GM21360 (cell line): ENCODE results near the gene PMS1.
"Not testable (repeated sequence)": the region's sequence is repeated elsewhere in the genome, so short reads cannot be mapped to it uniquely, and the experiment has no call there.

Source experiments
- ATAC-seq: cut with Tn5 transposase; IDR thresholded peaks from one replicate; pipeline ENCODE4 v1.9.1; 2021; ENCODE audit warnings: mild to moderate bottlenecking, moderate library complexity; ENCODE audit not compliant: unreplicated experiment

PMS1 gene

DNA sequence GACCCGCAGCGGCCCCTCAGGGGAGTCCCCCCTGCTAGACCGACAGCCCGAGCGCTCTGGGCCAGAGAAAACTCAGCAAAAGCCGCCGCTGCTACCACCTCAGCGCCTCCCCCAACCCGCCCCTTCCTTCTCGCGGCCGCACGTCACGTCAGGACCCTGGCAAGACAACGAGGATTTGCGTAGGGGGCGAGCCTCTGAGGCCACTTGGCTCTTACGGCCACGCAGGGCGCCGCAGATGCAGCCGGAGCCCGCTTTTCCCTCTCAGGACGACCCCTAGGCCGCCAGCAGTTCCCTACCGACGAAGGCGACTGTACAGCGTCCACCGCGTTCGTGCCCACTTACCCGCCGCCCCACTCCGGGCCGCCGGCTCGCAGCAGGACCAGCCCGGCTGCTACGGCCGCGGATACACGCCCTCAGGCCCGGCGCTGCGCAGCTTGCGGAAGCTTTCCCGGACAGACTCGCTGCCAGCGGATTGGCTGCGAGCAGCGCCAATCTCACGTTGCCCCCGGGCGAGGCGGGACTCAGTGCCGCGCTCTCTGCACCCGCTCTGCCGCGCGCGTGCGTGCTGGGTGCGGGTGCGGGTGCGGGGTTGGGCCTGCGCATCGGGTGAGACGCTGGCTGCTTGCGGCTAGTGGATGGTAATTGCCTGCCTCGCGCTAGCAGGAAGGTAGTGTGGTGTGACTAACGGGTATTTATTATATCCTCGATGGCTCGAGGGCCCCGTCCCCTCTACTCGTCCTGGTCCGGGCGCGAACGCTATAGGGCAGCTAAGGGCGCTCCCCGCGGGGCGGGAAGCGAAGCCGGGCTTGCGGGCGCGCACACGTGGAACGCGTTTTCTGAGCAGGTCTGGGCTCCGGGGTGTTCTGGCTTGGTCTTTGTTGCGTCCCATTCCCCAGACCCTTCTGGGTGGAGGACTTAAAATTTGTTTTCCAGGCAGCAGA lies at the start of gene PMS1, which contains the start of gene ORMDL1:
PMS1 (plus strand) TSS at position 524 of the 941 bp plus-strand sequence. CDS start 7,360 bp downstream, outside the sequence.
ORMDL1 (minus strand) TSS at position 413 of the 941 bp plus-strand sequence. CDS start 1,744 bp downstream, outside the sequence.
- ATAC-seq: peak; percentile 92

DNA sequence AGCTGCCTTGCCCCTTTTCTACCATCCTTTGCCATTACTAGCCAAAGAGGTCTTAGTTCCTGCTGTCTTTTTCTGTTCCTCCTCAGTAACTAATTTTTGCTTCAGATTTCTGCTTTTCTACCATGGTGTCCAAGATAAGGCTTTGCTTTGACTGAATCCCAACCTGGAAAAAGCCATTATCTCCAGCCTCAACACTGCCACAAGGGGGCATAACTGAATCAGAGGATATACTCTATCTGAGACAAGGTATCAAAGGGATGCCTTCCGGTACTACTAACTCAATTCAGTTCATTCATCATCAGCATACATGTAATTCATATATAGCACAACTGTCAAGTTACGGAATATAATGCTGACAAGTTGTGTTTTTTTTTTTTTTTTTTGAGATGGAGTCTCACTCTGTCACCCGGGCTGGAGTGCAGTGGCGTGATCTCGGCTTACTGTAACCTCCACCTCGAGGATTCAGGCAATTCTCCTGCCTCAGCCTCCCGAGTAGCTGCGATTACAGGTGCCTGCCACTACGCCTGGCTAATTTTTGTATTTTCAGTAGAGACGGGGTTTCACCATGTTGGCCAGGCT lies 33.1 kb upstream of the PMS1 start:
- ATAC-seq: no peak

DNA sequence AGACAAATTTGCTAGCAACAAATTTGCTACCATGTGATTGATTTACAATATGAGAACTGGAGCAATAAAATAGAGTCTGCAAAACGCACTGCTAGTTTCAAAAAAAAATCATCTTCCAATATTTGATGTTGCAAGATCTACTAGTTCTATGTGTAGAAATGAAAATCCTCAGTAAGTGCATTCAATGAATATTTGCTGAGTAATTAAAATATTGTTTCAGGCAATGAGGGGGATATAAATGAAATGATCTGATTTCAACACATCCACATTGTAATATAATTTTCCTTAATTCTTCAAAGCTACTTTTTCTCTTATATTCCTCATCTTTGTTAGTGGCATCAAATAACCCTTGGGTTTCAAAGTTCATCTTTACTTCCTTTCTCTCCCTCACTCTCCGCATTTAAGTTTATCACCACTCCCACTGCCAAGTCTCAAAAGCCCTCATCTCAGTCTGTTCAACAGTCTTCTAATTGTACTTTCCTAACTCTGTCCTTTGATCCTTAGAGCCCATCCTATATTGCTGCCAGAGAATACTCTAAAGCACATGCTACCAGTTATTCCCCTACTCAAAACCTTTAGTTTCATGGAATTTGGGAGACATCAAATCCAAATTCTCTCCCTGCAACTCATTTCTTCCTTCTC lies 27.8 kb upstream of the PMS1 start:
- no peak for ATAC-seq

DNA sequence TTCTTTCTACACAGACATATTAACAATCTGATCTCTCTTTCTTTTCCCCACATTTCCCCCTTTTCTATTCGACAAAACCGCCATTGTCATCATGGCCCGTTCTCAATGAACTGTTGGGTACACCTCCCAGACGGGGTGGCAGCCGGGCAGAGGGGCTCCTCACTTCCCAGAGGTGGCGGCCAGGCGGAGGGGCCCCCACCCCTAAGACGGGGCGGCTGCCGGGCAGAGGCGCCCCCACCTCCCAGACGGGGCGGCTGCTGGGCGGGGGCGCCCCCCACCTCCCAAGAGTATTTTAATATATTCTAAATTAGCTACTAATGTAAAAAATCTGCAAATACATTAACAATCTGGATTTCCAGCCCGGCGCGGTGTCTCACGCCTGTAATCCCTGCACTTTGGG lies 24.1 kb upstream of the PMS1 start:
- not testable (repeated sequence) for ATAC-seq

DNA sequence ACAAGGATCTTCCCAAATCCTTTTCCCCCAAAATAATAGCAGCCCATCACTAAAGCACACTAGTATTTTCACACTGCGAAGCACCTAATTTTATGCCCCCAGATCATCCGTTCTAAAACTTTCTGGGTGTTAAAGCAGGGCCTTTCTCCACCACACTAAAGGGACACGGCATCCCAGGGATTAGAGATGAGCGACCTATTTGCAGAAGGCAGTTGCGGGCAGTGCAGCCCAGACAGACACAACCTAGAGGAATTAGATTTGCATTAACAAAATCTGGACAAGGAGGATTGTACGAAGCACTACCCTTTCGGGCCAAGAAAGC lies 22.1 kb upstream of the PMS1 start:
- no peak for ATAC-seq

DNA sequence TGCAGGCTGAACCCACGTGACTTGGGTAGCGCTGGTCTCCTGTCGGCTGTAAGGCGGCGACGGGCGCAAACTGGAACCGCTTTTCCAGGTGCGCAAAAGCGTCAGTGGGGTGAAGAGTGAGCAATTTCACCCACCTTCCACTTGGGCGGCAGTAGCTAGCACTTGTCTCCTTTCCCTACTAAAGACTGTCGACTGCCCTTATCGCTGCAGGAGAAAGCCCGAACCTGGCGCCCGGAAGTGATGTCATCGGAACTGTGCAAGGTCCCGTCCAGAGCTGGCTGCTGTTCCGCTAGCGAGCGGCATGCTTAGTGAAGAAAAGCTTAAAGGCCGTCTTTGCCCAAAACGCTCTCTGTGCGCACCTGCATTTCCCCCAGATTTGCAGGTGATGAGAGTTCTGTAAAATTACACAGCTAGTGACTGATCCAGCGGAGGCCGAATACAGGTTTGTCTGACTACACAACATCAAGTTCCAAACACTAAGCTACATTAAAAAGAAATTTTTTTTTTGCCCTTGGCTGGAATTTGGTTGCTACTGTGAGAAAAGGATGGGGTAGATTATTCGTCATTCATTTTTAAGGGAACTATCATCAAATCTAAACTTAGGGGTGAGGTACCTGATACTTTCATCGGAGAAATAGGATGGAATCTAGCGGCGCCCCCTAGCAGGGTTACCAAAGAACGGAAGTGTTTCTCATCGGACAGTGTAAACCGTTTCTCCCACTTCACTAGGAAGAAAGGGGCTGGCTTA lies 21.5 kb upstream of the PMS1 start, which contains the start of gene OSGEPL1:
OSGEPL1 (minus strand) TSS at position 242 of the 748 bp plus-strand sequence. CDS start 1,152 bp downstream, outside the sequence.
- ATAC-seq: peak; percentile 97

DNA sequence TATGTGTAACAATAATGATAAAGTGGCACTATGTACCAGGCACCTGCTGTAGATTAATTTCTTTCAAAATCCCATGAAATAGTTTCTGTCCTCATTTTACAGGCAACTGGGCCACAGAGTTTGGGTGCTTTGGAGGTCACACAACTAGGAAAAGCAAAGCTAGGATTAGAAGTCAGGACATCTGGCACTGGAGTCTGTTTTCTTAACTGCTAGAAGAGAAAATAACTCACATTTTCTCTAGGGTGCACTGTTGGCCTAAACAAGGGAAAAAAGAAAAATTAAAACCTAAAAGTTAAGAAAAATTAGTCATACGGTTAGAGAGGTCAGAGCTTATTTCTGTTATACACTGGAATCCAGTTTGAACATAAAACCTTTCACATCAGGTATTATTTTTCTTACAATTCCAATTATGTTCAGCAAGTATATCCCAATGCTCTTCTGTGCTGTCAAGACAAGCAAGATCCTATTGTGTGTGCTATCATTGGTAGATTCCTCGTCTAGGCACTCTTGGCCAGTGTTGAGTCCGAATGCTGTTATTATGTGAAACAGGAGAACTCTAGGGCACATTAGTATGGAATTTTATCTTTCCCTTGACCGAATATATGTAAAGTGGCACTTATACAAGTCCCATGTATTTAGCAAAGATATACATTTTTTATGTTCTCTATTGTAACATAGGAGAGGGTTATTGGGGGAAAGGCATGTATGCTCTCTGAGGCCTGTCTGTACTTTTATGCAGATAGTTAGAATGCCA lies 20.2 kb upstream of the PMS1 start:
- no peak for ATAC-seq

DNA sequence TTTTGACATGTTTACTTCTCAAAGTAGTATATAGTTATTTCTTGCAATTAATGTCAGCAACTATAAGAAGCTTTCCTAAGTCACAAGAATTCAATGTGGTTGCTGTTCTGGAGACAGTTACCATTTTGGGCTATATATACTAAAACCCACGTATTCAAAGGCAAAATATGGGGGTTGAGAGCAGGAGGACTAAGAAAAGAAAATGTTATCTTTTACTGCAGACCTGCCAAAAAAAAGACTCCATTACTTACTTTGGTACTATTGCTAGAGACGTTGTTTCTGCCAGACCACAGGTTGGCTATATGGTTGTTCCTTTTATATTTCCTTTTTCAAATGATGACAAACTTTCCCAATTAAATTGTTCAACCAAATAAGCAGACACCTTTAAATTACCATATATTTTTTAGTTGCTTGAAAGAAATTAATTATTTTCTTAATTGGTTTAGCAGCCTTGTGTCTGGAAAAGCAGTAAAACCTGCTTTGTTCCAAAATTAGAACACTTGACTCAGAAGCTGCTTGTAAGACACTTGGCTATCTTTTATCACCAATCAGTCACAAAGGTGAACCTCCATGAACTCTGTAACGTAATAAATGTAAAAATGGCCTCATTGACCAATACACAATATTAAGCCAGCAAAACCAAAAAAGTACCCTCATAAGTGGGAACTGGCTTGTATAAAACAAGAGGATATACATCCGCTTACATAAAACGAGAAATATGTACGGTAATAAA lies 13.5 kb upstream of the PMS1 start:
- no peak for ATAC-seq

DNA sequence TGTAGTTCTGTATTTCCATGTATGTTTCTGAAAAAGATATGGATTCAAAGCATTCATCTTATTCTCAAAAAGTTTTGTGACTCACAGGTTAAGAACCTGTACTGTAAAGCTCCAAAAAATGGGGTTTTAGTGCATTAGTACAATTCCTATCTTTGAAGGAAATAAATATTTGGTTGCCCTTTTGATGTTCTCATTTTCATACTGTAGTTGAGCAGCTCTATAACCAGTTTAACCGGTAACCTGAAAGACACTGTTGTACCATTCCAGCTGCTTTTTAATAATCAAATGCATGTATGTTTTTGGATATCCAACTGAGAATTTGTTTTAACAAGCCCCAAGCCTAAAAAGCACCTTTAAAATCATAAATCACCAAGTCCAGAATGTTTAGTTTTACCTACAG lies 12.0 kb upstream of the PMS1 start:
- no peak for ATAC-seq

DNA sequence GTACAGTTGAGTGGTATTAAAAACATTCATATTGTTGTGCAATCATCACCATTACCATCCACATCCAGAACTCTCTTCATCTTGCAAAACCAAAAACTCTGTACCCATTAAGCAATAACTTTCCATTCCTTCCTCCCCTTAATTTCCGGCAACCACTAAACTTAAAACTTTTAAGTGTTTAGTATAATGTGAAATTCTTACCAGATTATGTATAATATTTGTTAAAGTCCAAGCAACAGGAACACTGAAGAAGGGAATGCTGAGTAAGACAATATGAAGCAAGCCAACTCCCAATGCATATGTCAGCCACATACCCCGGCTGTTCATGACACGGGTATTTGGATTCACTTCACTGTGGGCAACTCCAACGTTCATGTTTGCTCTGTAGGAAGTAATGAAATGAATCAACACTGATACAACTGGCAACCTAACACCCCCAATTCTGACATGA lies 2.0 kb upstream of the PMS1 start:
- ATAC-seq: no peak

DNA sequence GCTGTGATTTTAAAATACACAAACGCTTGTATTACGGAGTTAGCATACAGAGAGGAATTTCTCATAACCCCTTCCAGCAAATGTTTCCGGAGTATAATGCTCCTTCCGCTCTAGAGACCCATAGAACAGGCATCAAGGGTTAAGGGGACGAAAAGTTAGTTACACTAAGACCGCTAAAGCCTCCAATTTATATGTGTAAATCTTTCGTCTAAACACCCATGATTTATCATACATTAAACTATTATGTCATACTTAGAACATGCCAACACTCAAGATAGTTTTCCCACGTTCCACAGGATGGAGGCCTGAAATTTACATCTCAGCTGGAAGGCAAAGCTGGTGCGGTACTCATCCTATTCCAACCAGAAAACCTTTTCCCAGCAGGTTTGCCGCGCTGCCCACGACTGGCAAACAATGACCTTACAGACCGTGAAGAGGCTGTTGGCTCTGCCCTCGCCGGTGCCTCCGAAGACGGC lies 761 bp upstream of the PMS1 start:
- peak; percentile 7 for ATAC-seq

DNA sequence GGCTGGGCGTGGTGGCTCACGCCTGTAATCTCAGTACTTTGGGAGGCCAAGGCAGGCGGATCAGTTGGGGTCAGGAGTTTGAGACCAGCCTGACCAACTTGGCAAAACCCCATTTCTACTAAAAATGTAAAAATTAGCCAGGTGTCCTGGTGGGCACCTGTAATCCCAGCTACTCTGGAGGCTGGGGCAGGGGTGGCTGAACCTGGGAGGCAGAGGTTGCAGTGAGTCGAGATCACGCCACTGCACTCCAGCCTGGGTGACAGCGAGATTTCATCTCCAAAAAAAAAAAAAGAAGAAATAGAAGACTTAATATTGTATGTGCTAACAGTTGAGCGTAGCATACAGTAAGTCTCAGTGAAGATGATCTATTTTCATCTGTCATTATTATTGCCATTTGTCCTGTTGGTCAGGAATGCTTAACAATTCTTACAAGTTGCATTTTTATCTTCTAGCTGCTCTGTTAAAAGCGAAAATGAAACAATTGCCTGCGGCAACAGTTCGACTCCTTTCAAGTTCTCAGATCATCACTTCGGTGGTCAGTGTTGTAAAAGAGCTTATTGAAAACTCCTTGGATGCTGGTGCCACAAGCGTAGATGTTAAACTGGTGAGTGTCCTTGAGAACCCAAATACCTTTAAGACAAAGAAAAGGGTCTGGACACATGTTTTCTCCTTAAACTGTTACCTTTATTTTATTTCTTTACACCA lies 7.2 kb downstream of the PMS1 start:
- ATAC-seq: no peak

DNA sequence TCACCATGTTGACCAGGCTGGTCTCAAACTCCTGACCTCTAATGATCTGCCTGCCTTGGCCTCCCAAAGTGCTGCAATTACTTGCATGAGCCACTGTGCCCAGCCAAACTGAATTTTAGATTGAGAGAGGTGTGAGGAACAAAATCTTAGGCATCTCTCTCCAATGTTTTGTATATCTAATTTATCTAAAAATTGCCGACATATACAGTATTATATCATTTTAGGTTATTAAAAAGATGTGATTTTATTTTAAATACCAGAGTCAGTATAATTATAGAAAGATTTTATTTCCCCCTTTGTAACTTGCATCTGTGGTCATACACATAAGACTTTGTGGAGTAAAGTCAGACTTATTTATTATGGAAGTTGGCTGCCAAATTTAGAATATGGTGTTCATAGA lies 10.1 kb downstream of the PMS1 start:
- ATAC-seq: no peak

DNA sequence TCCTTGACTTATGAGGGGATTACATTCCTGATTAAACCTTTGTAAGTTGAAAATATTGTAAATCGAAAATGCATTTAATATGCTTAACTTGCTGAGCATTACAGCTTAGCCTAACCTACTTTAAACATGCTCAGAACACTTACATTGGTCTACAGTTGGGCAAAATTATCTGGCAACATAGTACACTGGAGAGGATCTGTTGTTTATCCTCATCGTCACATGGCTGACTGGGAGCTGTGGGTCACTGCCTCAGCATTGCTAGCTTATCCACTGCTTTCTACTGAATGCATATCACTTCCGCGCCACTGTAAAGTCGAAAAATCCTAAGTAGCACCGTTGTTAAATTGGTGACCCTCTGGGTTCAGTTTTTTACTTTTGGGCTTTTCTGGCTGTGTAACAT lies 13.7 kb downstream of the PMS1 start:
- ATAC-seq: no peak

DNA sequence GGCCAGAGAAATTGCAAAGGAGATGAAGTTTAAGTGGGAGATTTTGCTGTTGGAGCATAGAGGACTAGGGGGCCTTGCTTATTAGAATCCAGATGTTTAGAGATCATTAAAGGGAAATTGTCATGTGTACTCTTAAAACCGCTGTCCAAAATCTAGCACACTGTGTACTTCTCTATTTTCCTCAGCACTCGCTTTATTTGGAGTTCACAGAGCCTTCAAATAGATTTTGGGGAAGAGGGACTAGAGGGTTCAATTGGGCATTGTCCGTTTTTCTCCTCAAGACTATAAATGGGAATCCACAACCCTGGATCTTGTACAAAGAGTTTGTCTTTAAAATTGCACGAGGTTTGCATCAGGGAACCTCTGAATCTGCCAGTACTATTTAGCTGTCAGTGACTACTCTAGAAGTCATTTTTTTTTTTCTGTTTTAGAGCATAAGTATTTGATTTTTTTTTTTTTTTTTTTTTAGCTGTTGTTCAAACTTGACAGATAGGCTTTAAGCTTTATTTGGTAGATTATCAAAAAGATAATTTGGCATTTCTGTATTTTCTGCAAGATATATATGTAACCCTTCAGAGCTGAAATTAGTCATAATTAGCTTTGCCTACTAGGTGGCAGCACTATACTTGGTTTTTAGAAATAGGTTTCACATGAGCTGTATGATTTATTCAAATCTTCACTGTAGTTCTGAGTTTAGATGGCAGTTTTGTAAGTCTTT lies 14.2 kb downstream of the PMS1 start:
- ATAC-seq: peak; percentile 78

DNA sequence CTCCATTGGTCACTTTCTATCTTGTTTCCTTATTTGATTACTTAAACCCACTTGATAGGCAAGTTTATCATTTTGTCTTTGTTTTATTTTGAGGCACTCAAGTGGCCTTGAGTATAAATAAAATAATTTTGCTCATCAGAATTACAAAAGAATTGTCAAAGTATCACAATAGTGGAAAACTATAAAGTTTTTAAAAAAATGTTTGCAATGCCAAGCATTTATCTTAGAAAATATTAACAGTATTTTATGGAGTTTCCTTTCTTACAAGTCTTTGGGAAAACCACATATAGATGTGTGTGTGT lies 14.7 kb downstream of the PMS1 start:
- no peak for ATAC-seq

DNA sequence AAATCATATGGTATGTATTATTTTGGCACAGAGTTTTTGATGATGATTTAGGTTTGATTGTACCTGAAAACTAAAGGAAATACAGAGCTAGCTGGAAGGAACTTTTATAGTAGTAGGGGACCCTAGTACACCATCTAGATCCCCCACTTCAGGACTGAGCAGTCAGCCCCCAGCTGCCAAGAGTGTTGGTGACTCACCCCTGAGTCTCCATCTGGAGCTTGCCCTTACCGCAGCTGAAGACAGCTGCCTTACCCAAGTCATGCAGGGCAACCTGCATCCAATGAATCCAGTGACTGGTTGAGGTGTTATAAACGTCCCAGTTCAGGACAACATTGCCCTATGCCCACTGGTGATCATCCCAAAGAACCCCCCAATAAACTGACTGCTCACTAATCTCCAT lies 15.3 kb downstream of the PMS1 start:
- no peak for ATAC-seq

DNA sequence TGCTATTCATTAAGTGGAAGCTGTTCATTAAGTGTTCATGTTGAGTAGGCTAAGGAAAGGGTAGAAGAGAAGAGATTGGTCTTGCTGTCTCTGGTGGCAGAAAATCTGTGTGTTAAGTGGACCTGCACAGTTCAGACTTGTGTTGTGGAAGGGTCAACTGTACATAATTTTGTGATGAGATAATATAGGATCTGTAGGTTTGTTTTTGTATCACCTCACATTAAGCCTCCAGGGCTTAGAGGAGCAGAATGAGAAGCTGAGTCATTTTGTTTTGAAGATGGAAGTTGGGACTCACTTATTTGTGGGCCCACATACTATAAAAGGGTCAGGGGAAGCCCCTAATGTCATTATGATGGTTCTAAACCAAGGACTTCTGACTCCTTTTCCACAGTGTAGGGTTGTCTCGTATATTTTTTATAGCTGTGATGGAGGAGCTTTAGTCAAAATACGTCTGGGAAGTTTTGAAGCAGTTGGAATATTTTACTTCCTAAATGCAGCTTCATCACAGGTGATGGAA lies 18.2 kb downstream of the PMS1 start:
- ATAC-seq: no peak
